GM19468 (cell line): ENCODE data around the gene PELI3.
A peak's percentile ranks its signal among the peaks of the same experiment; 100 is the strongest.
"Not testable (repeated sequence)": the region's sequence is repeated elsewhere in the genome, so short reads cannot be mapped to it uniquely, and the experiment has no call there.

Experiments used
- ATAC-seq: cut with Tn5 transposase; IDR thresholded peaks from one replicate; pipeline ENCODE4 v1.9.1; 2021; ENCODE audit warnings: mild to moderate bottlenecking, moderate library complexity, moderate number of reproducible peaks; ENCODE audit not compliant: unreplicated experiment; ENCODE audit errors: extremely low read depth

The PELI3 gene

DNA sequence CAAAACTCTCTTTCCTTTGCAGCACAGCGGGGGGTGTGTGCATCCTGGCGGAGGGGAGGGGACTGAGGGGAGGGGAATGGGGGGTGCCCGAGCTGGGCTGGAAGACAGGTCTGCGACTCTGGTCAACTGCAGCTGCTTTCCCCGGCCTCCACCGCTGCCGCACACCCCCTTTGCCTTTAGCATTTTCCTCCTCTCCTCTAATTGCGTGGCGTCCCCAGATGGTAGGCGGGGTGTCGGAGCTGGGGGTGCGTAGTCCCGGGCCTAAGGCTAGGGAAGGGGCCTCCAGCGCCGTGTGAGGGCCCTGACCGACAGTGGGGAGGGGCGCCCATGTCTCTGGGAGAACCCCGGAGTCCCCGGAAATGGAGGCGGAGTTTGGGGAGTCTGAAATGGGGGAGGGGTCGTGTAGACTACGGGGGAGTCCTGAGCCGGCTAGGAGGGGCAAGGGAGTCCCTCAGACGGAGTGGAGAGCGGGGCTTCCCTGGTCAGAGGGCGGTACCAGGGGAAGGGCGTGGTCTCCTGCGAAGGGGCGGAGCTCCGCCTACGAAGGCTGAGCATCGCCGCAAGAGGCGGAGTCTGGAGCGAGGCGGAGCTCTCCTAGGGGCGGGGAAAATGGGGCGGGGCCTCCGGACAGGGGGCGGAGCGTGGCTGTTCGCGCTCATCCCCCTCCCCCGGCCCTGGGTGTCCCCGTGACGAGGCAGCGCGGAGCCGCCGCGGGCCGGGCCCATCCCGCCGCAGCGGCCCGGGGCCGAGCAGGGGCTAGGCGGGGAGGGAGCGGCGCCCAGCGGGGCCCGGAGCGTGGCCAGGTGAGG lies at the start of gene PELI3:
PELI3 (plus strand) TSS at position 681 of the 809 bp plus-strand sequence. CDS start 1,224 bp downstream, outside the sequence.
- peak; percentile 36 for ATAC-seq

DNA sequence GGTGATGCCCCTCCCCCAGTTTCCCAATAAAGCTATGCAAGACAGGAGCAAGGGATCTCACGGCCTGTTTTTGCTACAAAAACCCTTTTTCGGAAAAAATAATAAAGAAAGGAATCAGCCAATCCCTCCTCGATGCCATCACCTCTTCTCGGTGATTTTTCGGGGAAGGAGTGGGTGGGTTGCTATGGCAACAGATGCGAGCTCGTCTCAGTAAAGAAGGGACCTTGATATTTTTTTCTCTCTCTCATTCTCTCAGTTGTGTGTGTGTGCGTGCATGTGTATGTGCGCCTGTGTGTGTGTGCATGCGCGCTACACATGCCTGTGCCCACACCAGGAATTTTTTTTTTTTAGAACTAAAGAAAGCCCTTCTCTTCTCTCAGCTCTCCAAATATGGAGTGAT lies 49.7 kb upstream of the PELI3 start:
- ATAC-seq, result no peak

- no peak for ATAC-seq
Observed at GRCh38 chr11:66418168-66418985, 48.3 kb upstream of the PELI3 start.

- no peak for ATAC-seq
Observed at GRCh38 chr11:66418986-66419308, 47.8 kb upstream of the PELI3 start.

- ATAC-seq, result no peak
Observed at GRCh38 chr11:66419825-66420224, 46.9 kb upstream of the PELI3 start.

DNA sequence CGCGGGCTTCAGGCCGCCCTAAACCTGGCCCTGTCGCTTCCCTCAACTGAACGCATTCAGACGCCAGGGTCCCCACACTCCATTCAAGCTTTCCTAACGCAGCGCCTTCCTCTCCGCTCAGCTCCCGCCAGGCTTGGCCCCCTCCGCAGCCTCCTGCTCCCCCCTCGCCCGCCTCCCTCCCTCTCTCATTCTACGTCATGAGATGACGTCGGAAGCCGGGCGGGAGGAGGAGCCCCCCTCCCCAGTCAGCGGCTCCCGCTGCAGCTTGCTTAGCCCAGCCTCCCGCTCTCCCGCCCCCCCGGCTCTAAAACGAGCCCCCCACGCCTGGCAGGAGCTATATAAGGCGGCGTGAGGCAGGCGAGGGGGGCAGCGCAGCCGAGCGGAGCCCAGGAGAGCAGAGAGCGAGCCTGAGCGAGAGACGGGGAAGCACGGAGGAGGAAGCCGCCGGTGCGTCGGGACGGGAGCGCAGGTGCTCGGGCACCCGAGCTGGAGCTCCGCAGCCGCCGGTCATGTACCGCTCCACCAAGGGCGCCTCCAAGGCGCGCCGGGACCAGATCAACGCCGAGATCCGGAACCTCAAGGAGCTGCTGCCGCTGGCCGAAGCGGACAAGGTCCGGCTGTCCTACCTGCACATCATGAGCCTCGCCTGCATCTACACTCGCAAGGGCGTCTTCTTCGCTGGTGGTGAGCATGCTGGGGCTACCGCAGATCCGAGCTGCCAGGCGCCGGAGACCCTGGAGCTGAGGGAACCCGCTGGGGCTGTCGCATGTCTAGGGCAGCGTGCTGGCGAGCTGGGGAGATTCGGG lies 45.8 kb upstream of the PELI3 start, which contains the start of gene NPAS4:
NPAS4 (plus strand) TSS at position 365 of the 806 bp plus-strand sequence; CDS start at position 510, 145 bp downstream.
- ATAC-seq, result no peak

DNA sequence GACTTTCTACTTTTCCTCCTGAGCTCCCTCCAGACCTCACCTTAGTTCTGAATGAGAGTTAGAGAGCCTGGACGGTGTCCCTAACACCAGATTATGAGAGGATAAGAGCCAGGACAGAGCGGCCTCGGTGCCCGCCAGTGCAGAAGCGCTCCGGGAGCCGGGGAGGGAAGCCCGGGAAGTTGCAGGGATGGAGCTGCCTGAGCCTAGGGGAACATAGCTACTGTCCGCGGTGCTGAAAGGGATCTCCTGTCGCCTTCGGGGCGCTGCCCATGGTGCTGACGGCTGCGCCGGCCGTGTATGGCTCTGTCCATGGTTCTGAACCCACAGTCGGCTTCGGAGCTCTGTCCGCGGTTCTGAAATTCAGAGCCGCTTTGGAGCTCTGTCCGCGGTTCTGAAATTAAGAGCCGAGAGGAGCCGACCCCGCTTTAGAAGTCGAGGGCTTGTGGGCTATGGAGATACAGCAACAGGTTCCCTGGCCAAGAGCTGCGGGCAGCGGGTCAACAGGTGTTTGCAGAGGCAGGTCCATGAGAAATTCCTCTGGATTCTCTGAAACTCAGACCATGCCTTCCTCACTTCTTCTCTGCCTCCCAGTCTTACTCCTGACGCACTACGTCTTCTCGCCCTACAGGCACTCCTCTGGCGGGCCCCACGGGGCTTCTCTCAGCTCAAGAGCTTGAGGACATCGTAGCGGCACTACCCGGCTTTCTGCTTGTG lies 45.1 kb upstream of the PELI3 start:
- ATAC-seq, result no peak

- no peak for ATAC-seq
Observed at GRCh38 chr11:66426314-66426713, 40.4 kb upstream of the PELI3 start.

- ATAC-seq, result no peak
Observed at GRCh38 chr11:66428933-66429332, 37.8 kb upstream of the PELI3 start.

DNA sequence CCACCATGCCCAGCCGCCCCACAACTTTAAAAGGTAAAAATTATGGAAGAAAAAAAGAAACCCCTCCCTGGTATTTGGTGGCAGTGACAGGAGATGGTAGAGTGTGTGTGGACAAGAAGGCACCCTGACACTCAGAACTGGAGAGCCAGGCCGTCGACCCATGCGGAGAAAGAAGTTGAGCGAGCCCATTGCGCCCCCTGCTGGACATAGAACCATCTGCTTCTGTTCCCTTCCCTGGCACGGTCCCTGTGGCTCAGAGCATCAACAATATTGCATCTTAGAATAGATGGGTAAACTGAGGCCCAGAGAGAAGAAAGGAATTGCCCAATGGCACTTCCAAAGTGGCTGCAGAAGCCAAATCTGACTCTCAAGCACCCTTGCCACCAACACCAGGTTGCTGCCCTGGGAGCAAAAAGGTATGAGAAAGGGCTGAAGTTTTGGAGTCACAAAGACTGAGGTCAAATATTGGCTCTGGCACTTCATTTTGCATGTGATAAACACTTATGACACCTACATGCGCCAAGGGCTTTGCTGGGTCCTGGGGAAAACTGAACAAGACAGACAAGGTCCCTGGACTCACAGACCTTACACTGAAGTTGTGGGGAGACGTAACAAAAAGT lies 36.6 kb upstream of the PELI3 start:
- no peak for ATAC-seq

- ATAC-seq, result not testable (repeated sequence)
Observed at GRCh38 chr11:66431287-66431686, 35.4 kb upstream of the PELI3 start.

- ATAC-seq, result not testable (repeated sequence)
Observed at GRCh38 chr11:66431871-66432329, 34.8 kb upstream of the PELI3 start.

DNA sequence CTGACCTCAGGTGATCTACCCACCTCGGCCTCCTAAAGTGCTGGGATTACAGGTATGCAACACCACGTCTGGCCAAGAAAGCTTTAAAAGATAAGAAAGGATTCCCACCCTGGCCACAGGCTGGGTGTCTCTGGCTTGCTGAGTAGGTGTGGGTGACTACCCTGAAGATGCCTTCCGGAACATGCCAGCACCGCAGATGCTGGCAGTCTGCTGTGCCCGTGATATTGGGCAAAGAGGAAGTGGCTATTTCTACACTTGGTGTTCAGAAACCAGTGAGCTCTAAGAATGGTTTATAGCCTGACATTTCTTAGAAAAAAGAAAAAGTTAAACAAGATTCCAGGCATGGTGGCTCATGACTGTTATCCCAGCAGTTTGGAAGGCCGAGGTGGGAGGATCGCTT lies 34.1 kb upstream of the PELI3 start:
- no peak for ATAC-seq

DNA sequence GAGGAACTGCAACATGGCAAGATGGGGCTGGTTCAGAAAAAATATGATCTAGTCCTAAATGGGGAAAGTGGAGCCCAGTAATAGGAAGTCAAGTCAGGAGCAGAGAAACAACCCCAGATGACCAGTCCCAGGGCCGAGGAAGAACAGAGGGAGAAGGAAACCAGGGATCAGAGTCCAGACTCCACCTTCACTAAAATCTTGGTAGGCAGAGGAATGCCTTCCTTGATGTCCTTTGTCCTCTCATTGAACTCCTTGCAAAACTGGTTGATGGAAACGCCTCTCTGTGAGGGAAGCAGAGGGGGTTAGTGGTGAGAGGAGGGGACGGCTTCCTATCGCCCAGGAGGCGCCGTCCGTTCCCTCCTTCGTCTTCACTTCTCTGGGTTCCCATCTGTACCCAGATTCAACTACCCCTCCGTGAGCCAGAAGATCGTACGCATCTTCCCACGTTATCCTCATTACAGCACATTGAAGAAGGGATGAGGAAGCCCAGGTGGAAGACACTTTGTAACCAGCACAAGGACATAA lies 28.7 kb upstream of the PELI3 start:
- no peak for ATAC-seq

DNA sequence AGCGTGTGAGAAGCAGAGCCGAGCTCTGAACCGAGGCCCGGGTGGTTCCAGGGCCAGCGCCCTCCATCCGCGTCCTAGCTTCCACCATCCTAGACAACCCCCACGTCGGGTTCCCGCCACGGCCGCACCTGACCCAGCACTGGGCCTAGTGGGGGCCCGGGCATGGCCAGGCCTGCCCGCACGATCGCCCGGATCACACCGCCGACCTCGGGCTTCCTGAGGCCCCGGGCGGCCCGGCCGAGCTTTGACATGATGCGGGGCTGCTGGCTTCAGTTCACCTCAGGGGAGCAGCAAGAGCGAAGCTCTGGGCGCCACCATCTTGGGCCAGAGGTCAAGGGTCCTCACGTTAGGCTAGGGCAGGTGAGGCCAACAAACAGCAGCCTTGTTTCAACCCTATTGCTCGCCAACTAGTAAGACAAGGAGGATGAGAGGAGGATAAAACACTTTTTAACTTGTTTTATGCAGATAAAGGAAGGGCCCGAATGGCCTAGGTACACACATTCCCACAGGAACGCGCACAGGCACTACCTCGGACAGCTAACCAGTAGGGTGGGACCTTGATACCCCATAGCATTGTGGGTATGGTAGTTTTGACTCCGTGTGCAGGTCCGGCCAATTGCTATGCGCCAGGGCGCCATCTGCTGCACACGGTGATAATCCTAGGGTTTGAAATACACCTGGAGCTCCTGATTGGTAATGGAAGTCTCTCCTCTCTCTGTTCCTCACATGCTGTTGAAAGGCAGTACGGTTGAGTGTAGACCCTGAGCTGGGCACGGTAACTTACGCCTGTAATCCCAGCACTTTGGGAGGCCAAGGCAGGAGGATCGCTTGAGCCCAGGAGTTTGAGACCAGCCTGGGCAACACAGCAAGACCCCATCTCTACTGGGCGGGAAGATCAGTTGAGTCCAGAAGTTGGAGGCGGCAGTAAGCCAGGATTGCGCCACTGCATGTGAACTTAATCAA lies 27.9 kb upstream of the PELI3 start, which contains the start of gene MRPL11:
MRPL11 (minus strand) TSS at position 345 of the 963 bp plus-strand sequence; CDS start at position 251, 94 bp downstream.
- ATAC-seq, result peak; percentile 52

GRCh38 chr11:66440101-66440939 lies 26.4 kb upstream of the PELI3 start:
- ATAC-seq, result not testable (repeated sequence)

DNA sequence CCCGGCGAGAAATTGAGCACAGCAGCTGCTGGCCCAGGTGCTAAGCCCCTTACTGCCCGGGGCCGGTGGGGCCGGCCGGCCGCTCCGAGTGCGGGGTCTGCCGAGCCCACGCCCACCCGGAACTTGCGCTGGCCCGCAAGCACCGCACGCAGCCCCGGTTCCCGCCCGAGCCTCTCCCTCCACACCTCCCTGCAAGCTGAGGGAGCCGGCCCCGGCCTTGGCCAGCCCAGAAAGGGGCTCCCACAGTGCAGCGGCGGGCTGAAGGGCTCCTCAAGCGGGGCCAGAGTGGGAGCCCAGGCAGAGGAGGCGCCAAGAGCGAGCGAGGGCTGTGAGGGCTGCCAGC lies 25.8 kb upstream of the PELI3 start:
- not testable (repeated sequence) for ATAC-seq
